HL-60 (cell line): ENCODE results near the gene TRDN.

Experiments used
- CTCF ChIP-seq: IDR thresholded peaks from one replicate; pipeline ENCODE4 v1.5.1; 2011; ENCODE audit warnings: low read length, control low read depth, inconsistent platforms; ENCODE audit not compliant: insufficient read depth
- GABPA ChIP-seq: IDR thresholded peaks from 2 replicates; pipeline ENCODE4 v1.6.1; 2012; ENCODE audit warnings: low read depth
- POLR2AphosphoS5 ChIP-seq: IDR thresholded peaks from 2 replicates; pipeline ENCODE4 v1.6.1; 2012; ENCODE audit warnings: low read depth

DNA sequence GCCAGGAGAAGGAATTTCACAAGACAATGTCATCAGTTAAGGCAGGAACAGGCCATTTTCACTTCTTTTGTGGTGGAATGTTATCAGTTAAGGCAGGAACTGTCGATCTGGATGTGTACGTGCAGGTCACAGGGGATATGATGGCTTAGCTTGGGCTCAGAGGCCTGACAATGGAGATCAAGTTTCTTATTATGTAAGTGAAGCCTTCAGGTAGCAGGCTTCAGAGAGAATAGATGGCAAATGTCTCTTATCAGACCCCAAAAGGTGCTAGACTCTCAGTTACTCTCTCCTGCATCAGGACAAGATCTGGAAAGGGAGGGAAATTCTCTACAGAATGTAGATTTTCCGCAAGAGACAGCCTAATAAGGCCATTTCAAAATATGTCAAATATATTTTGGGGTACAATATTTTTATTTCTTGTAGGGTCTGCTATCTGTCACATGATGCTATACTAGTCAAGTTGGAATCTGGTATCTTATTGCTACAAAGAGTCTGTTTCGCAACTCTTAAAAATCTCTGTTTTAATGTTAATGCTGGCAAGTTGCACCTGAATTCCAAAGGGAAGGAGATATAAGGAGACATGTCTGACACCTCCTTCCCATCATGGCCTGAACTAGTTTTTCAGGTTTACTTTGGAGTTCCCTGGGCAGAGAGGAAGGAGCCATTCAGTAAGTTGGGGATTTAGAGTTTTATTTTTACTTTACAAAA lies 48.8 kb downstream of the TRDN start:
- TF ChIP-seq CTCF = no peak
- TF ChIP-seq GABPA = no peak
- TF ChIP-seq POLR2AphosphoS5 = no peak
